ENCODE results near the gene CPED1.
"Not testable (repeated sequence)": the region's sequence is repeated elsewhere in the genome, so short reads cannot be mapped to it uniquely, and the experiment has no call there.

Gene CPED1

GRCh38 chr7:120996988-120997345, 8.5 kb downstream of the CPED1 start:
- DNase-seq (ENCODE audit: low read depth in 2 of 2): no peak

GRCh38 chr7:120997882-120998474, 9.5 kb downstream of the CPED1 start:
- DNase-seq (ENCODE audit: low read depth in 2 of 2): no peak

- no peak for DNase-seq (ENCODE audit: low read depth in 2 of 2)
These were observed 10.0 kb downstream of the CPED1 start for GRCh38 chr7:120998520-120998919.

GRCh38 chr7:120998996-120999565, 10.6 kb downstream of the CPED1 start:
- DNase-seq (ENCODE audit: low read depth in 2 of 2): no peak

- DNase-seq (ENCODE audit: low read depth in 2 of 2): no peak
These were observed 11.8 kb downstream of the CPED1 start for GRCh38 chr7:121000081-121000983.

- DNase-seq (ENCODE audit: low read depth in 2 of 2): no peak
These were observed 12.9 kb downstream of the CPED1 start for GRCh38 chr7:121001234-121001906.

- DNase-seq (ENCODE audit: low read depth in 2 of 2): no peak
These were observed 13.7 kb downstream of the CPED1 start for GRCh38 chr7:121002048-121002756.

GRCh38 chr7:121002757-121003200, 14.3 kb downstream of the CPED1 start:
- no peak for DNase-seq (ENCODE audit: low read depth in 2 of 2)

- no peak for DNase-seq (ENCODE audit: low read depth in 2 of 2)
These were observed 15.6 kb downstream of the CPED1 start for GRCh38 chr7:121003986-121004685.

GRCh38 chr7:121005058-121005457, 16.5 kb downstream of the CPED1 start:
- not testable (repeated sequence) for DNase-seq (ENCODE audit: low read depth in 2 of 2)

GRCh38 chr7:121005996-121006584, 17.6 kb downstream of the CPED1 start:
- no peak for DNase-seq (ENCODE audit: low read depth in 2 of 2)

- no peak for DNase-seq (ENCODE audit: low read depth in 2 of 2)
These were observed 18.3 kb downstream of the CPED1 start for GRCh38 chr7:121006711-121007315.

GRCh38 chr7:121008816-121009215, 20.3 kb downstream of the CPED1 start:
- DNase-seq (ENCODE audit: low read depth in 2 of 2): no peak

- DNase-seq (ENCODE audit: low read depth in 2 of 2): no peak
These were observed 22.9 kb downstream of the CPED1 start for GRCh38 chr7:121011401-121011800.

GRCh38 chr7:121012170-121012874, 23.8 kb downstream of the CPED1 start:
- no peak for DNase-seq (ENCODE audit: low read depth in 2 of 2)

GRCh38 chr7:121012919-121013318, 24.4 kb downstream of the CPED1 start:
- no peak for DNase-seq (ENCODE audit: low read depth in 2 of 2)

- DNase-seq (ENCODE audit: low read depth in 2 of 2): no peak
These were observed 27.0 kb downstream of the CPED1 start for GRCh38 chr7:121015560-121015959.

GRCh38 chr7:121016966-121017365, 28.5 kb downstream of the CPED1 start:
- no peak for DNase-seq (ENCODE audit: low read depth in 2 of 2)

- DNase-seq (ENCODE audit: low read depth in 2 of 2): no peak
These were observed 29.1 kb downstream of the CPED1 start for GRCh38 chr7:121017586-121017985.

- DNase-seq (ENCODE audit: low read depth in 2 of 2): no peak
These were observed 30.5 kb downstream of the CPED1 start for GRCh38 chr7:121019018-121019417.
